IPS-15b (cell line): Measurements from ENCODE around the gene PTPRN2.

Source experiments
- H3K27me3 ChIP-seq: one replicate; pipeline ENCODE4 v1.6.1; 2013; ENCODE audit warnings: low read length; ENCODE audit not compliant: control insufficient read depth, insufficient read depth
- H3K36me3 ChIP-seq: one replicate; pipeline ENCODE4 v1.6.1; 2013; ENCODE audit warnings: low read length; ENCODE audit not compliant: control insufficient read depth, insufficient read depth
- H3K4me1 ChIP-seq: one replicate; pipeline ENCODE4 v1.6.1; 2013; ENCODE audit warnings: mild to moderate bottlenecking, low read length; ENCODE audit not compliant: control insufficient read depth, insufficient read depth
- H3K4me3 ChIP-seq: one replicate; pipeline ENCODE4 v1.5.1; 2013; ENCODE audit warnings: low read depth, low read length
- H3K9ac ChIP-seq: one replicate; pipeline ENCODE4 v1.6.1; 2013; ENCODE audit warnings: low read depth, mild to moderate bottlenecking, low read length
- H3K9me3 ChIP-seq: one replicate; pipeline ENCODE4 v1.6.1; 2013; ENCODE audit warnings: mild to moderate bottlenecking, low read length; ENCODE audit not compliant: control insufficient read depth, insufficient read depth

PTPRN2 gene

DNA sequence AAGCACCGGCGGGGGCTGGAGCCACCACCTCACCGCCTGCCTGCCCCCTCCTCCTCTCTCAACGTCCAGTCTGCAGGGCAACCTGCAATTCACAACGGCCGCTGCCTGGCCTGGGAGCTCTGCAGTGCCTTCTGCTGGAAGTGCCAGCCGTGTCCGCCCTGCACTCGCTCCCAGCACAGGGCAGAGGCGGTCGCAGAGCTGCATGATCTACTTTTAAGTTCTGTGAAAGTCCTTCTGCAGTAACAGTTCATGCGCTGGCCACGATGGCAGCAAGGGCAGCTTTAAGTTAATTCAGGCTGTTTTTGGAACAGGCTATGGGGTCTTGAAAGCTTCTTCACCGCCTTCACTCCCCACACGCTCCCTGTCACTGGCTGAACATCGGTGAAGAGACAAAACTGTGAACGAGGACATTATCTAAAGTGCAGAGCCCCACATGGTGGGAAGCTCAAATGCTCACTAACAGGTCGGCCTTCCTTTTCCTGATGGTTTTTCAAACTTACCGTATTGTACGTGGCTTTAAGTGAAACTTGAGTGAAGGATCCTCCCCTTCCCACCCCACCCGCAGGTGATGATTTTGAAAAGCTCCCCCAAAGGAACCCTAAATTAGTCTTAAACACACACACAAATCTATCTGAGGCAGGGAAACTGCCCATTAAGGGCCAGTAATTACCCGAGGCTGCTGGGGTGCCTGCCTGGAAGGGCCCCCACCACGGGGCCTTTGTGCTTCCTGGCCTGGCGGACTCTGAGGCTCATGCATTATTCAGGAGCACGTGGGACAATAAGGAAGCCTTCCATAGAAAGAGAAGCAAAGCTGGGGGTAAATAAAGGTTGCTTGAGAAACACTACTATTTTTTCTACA lies 746.5 kb downstream of the PTPRN2 start:
- H3K9ac ChIP-seq, result no peak overlapping the region
- no peaks in the 10 kb centered on the region for H3K36me3 ChIP-seq
- H3K27me3 ChIP-seq, result no peaks in the 10 kb centered on the region
- H3K4me3 ChIP-seq, result no peak overlapping the region
- no peaks in the 10 kb centered on the region for H3K9me3 ChIP-seq
- H3K4me1 ChIP-seq, result peaks cover 6% of the 10 kb centered on the region

DNA sequence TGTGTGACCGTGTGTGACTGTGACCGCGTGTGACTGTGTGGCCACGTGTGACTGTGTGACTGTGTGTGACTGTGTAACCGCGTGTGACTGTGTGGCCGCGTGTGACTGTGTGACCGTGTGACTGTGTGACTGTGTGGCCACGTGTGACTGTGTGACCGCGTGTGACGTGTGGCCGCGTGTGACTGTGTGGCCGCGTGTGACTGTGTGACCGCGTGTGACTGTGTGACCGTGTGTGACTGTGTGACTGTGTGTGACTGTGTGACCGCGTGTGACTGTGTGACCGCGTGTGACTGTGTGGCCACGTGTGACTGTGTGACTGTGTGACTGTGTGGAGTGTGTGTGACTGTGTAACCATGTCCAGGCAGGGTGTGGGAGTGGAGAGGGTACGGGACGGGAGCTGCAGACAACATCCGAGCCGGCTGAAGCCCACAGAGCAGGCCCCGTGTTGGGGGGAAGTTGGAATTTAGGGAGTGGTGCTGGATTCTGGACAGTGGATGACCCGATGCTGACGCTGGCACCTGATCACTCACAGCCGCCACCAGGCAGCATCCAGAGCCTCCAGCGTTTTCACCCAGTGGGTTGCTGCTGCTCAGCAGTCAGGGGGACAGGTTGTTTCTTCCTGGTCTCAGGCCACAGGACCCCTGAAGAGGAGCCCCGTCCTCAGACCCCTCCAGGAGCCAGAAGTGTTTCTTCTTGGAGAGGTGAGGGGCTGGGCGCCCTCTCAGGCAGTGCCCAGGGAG lies 747.3 kb downstream of the PTPRN2 start:
- H3K36me3 ChIP-seq, result no peaks in the 10 kb centered on the region
- H3K4me3 ChIP-seq, result no peak overlapping the region
- no peaks in the 10 kb centered on the region for H3K9me3 ChIP-seq
- no peaks in the 10 kb centered on the region for H3K27me3 ChIP-seq
- H3K4me1 ChIP-seq, result peaks cover 9% of the 10 kb centered on the region
- no peak overlapping the region for H3K9ac ChIP-seq

- Histone ChIP-seq H3K4me1 (peaks cover 12% of the 10 kb centered on the region), H3K36me3 (no peaks in the 10 kb centered on the region), H3K9me3 (no peaks in the 10 kb centered on the region), H3K27me3 (no peaks in the 10 kb centered on the region), H3K4me3 (no peak overlapping the region), H3K9ac (no peak overlapping the region)
Measured at GRCh38 chr7:157839672-157840167, 747.9 kb downstream of the PTPRN2 start.

GRCh38 chr7:157839226-157839625 lies 748.4 kb downstream of the PTPRN2 start:
- Histone ChIP-seq H3K4me1 (peaks cover 12% of the 10 kb centered on the region), H3K9ac (no peak overlapping the region), H3K27me3 (no peaks in the 10 kb centered on the region), H3K9me3 (no peaks in the 10 kb centered on the region), H3K4me3 (no peak overlapping the region), H3K36me3 (no peaks in the 10 kb centered on the region)

GRCh38 chr7:157837561-157837960 lies 750.1 kb downstream of the PTPRN2 start:
- no peaks in the 10 kb centered on the region for H3K9me3 ChIP-seq
- no peak overlapping the region for H3K9ac ChIP-seq
- H3K36me3 ChIP-seq, result no peaks in the 10 kb centered on the region
- peaks cover 12% of the 10 kb centered on the region for H3K4me1 ChIP-seq
- H3K27me3 ChIP-seq, result no peaks in the 10 kb centered on the region
- no peak overlapping the region for H3K4me3 ChIP-seq

- Histone ChIP-seq H3K4me3 (no peak overlapping the region), H3K9me3 (no peaks in the 10 kb centered on the region), H3K27me3 (no peaks in the 10 kb centered on the region), H3K9ac (no peak overlapping the region), H3K4me1 (peaks cover 11% of the 10 kb centered on the region), H3K36me3 (no peaks in the 10 kb centered on the region)
Measured at GRCh38 chr7:157837047-157837446, 750.6 kb downstream of the PTPRN2 start.

GRCh38 chr7:157834501-157835163 lies 753.0 kb downstream of the PTPRN2 start:
- peaks cover 7% of the 10 kb centered on the region for H3K4me1 ChIP-seq
- no peak overlapping the region for H3K4me3 ChIP-seq
- H3K36me3 ChIP-seq, result no peaks in the 10 kb centered on the region
- H3K27me3 ChIP-seq, result no peaks in the 10 kb centered on the region
- no peak overlapping the region for H3K9ac ChIP-seq
- no peaks in the 10 kb centered on the region for H3K9me3 ChIP-seq

DNA sequence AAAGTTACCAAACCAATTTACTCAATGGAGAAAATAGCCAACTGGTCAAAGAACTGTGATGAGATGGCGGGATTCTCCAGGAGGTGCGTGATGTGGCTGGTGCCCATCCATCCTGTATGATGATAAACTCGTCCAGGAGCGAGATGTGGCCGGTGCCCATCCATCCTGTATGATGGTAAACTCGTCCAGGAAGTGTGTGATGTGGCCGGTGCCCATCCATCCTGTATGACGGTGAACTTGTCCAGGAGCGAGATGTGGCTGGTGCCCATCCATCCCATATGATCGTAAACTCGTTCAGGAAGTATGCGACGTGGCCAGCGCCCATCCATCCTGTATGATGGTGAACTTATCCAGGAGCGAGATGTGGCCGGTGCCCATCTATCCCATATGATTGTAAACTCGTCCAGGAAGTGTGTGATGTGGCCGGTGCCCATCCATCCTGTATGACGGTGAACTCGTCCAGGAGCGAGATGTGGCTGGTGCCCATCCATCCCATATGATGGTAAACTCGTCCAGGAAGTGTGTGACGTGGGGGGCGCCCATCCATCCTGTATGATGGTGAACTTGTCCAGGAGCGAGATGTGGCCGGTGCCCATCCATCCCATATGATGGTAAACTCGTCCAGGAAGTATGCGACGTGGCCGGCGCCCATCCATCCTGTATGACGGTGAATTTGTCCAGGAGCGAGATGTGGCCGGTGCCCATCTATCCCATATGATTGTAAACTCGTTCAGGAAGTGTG lies 754.6 kb downstream of the PTPRN2 start:
- H3K4me1 ChIP-seq, result peaks cover 7% of the 10 kb centered on the region
- H3K36me3 ChIP-seq, result no peaks in the 10 kb centered on the region
- no peaks in the 10 kb centered on the region for H3K27me3 ChIP-seq
- H3K9ac ChIP-seq, result no peak overlapping the region
- no peak overlapping the region for H3K4me3 ChIP-seq
- no peaks in the 10 kb centered on the region for H3K9me3 ChIP-seq

DNA sequence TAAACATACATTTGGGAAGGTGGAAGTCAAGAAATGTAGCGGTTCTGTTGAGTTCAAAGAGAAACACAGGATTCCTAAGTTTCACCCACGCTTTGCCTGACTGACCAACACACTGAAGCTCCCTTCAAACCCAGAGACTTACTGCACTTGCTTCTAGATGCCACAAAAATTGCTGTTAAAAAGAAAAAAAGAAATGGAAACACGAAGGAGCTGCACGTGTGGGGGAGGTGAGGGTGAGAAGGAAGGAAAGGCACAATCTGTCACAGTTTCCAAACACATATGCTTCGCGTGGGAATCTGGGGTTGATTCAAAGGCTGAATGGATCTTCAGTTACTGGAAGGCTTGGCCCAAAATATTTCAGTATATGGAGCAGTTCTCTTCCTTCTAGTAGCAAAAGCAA lies 755.2 kb downstream of the PTPRN2 start:
- H3K4me3 ChIP-seq, result no peak overlapping the region
- H3K4me1 ChIP-seq, result peaks cover 7% of the 10 kb centered on the region
- no peaks in the 10 kb centered on the region for H3K9me3 ChIP-seq
- H3K36me3 ChIP-seq, result no peaks in the 10 kb centered on the region
- no peaks in the 10 kb centered on the region for H3K27me3 ChIP-seq
- no peak overlapping the region for H3K9ac ChIP-seq

DNA sequence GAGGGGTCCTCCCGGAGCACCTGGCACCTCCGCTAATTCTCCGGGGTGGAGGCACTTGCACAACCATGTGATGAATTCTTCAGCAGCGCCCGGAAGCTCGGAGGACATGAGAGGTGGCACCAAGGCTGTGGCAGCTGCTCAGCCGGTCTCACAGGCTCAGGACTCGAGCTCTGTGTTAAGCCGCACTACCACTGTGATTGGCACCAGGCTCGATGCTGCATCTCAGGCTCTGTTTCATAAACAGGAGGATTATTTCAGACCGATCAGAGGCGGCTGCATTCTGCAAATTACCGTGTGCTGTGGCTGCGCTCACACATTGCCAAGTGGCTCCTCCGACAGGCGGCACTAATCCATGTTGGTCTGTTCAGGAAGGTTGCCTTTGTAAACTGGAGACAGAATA lies 755.6 kb downstream of the PTPRN2 start:
- no peaks in the 10 kb centered on the region for H3K36me3 ChIP-seq
- no peak overlapping the region for H3K4me3 ChIP-seq
- no peak overlapping the region for H3K9ac ChIP-seq
- no peaks in the 10 kb centered on the region for H3K27me3 ChIP-seq
- H3K9me3 ChIP-seq, result no peaks in the 10 kb centered on the region
- peaks cover 7% of the 10 kb centered on the region for H3K4me1 ChIP-seq
